Thoracic aorta (tissue), 2 donors: ENCODE results near the gene NDFIP2. TPM values are rescaled to one million over a fixed set of nuclear protein-coding genes. Genes with fewer than 3 reads are reported as not detected.

Source experiments
- ATAC-seq: fragments of 150-250 bp; one replicate; pipeline ENCODE4 v1.8.0; 2017; ENCODE audit warnings: low read depth; ENCODE audit not compliant: insufficient number of reproducible peaks, low FRiP score
- DNase-seq: peaks from one replicate; pipeline ENCODE4 v3.0.0-alpha.2; 2020; ENCODE audit warnings: low spot score
- H3K27ac ChIP-seq, 2 donors: fragments of 200-600 bp; sonication (generic); 1 replicate in 1 of 2; 2 replicates in 1 of 2; pipeline ENCODE4 v1.5.1; 2016; ENCODE audit warnings: mild to moderate bottlenecking in 2 of 2, moderate library complexity in 2 of 2
- H3K27me3 ChIP-seq: fragments of 200-600 bp; sonication (generic); replicated peaks from 2 replicates; pipeline ENCODE4 v1.6.0; 2016; ENCODE audit warnings: mild to moderate bottlenecking; ENCODE audit not compliant: insufficient read depth
- H3K36me3 ChIP-seq: fragments of 200-600 bp; sonication (generic); one replicate; pipeline ENCODE4 v1.5.1; 2016
- H3K4me1 ChIP-seq, 2 donors: fragments of 200-600 bp; sonication (generic); 1 replicate in 1 of 2; 2 replicates in 1 of 2; pipeline versions ENCODE4 v1.5.1 to v1.6.0; 2016; ENCODE audit warnings: low read depth in 2 of 2, mild to moderate bottlenecking in 1 of 2; ENCODE audit not compliant: control insufficient read depth in 1 of 2
- H3K4me3 ChIP-seq: fragments of 200-600 bp; sonication (generic); 2 replicates; pipeline ENCODE4 v1.5.1; 2016; ENCODE audit warnings: mild to moderate bottlenecking
- H3K9me3 ChIP-seq: fragments of 200-600 bp; sonication (generic); 2 replicates; pipeline ENCODE4 v1.5.1; 2016
- total RNA-seq, 2 donors: library from RNA; depleted of rRNA; stranded (reverse); fragments of >200 nt; gene quantifications; one replicate each; pipeline versions ENCODE4 v1.1.0 to v1.2.3, GENCODE V29; 2016
- TF ChIP-seq, protein P1 (sequence below): fragments of 200-600 bp; sonication (generic); IDR thresholded peaks from one replicate; pipeline ENCODE4 v1.5.1; 2019; ENCODE audit warnings: antibody characterized with exemption

Gene NDFIP2
- total RNA-seq, 2 donors from 2014 or later = 9.7 to 12.0 TPM

DNA sequence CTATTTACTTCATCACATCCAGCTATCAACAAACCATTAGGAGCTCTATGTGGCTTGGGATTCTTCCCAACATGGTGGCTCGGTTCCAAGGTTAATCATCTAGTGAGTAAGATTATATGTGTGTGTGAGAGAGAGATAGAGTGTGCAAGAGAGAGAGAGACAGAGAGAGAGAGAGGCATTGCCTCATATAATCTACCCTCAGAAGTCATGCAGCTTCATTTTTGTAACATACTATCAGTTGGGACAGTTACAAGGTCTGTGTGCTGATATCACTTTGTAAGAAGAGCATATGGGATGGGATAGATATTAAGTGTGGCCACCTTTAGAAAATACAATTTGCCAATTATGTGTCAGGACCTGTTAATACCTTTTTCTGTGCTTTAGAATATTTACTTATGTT is 104.1 kb downstream of the NDFIP2 start:
- H3K4me3 ChIP-seq = no peak overlapping the region
- DNase-seq (no peak), ATAC-seq (no peak)
- H3K36me3 ChIP-seq = no peaks in the 10 kb centered on the region
- H3K27ac ChIP-seq = no peak overlapping the region
- peaks cover 2% of the 10 kb centered on the region for H3K9me3 ChIP-seq
- H3K27me3 ChIP-seq = no peaks in the 10 kb centered on the region
- H3K4me1 ChIP-seq = no peaks in the 10 kb centered on the region
- TF ChIP-seq, protein P1, sequence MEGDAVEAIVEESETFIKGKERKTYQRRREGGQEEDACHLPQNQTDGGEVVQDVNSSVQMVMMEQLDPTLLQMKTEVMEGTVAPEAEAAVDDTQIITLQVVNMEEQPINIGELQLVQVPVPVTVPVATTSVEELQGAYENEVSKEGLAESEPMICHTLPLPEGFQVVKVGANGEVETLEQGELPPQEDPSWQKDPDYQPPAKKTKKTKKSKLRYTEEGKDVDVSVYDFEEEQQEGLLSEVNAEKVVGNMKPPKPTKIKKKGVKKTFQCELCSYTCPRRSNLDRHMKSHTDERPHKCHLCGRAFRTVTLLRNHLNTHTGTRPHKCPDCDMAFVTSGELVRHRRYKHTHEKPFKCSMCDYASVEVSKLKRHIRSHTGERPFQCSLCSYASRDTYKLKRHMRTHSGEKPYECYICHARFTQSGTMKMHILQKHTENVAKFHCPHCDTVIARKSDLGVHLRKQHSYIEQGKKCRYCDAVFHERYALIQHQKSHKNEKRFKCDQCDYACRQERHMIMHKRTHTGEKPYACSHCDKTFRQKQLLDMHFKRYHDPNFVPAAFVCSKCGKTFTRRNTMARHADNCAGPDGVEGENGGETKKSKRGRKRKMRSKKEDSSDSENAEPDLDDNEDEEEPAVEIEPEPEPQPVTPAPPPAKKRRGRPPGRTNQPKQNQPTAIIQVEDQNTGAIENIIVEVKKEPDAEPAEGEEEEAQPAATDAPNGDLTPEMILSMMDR = no peak

DNA sequence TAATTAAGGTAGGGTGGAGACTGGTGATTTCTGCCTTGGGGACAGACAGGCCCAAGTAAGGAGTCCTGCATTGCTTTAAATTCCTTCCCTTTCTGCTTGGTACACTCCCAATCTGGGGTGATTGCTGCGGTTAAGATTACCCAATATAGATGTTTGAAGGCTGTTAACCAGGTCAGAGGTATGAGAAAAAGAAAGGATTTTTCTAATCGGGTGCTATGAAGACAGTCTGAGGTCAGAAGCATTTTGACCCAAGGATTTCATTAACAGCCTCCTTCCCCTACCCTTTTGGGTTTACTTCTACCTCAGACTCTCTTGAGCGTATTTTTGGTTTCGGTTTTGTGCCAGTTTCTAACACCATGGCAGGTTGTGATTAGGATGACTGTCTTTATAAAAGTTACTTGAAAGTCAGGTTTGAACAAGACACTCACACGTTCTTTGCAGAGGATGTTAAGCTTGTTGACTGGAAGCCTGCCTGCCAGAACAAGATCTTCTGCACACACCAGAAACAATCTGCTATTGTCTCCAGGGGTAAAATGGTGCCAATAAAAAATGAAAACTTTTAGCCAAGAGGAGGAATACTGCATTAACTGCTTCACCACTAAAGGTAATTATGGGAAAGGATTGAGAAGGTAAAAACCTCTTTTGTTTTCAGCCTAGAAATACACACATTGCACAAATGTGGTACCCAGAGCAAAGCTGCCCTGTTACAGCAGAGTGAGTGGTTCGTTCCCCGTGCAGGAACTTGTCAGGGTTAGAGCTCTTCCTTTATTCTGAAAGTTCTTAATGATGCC is 108.8 kb downstream of the NDFIP2 start:
- H3K4me3 ChIP-seq = no peak overlapping the region
- no peaks in the 10 kb centered on the region for H3K4me1 ChIP-seq
- H3K9me3 ChIP-seq = no peaks in the 10 kb centered on the region
- no peak for ATAC-seq
- H3K36me3 ChIP-seq = no peaks in the 10 kb centered on the region
- TF ChIP-seq, protein P1 = no peak
- H3K27ac ChIP-seq = no peak overlapping the region
- DNase-seq = no peak
- H3K27me3 ChIP-seq = no peaks in the 10 kb centered on the region

DNA sequence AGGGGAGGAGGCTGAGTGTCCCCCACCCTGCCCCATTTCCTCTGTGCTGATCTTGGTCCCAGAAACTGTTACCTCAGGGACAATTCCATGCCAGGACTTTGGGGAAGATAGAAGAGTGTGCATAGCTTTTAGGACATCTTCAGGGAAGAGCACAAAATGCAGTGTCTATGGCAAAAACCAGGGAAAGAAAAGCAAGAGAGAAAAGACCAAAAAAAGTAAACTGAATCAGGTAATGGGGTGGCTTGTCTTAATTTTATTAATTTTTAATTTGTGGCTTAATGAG is 109.4 kb downstream of the NDFIP2 start:
- no peaks in the 10 kb centered on the region for H3K36me3 ChIP-seq
- H3K9me3 ChIP-seq = no peaks in the 10 kb centered on the region
- H3K4me3 ChIP-seq = no peak overlapping the region
- ATAC-seq = no peak
- no peaks in the 10 kb centered on the region for H3K4me1 ChIP-seq
- DNase-seq = no peak
- no peaks in the 10 kb centered on the region for H3K27me3 ChIP-seq
- no peak overlapping the region for H3K27ac ChIP-seq
- TF ChIP-seq, protein P1 = no peak

DNA sequence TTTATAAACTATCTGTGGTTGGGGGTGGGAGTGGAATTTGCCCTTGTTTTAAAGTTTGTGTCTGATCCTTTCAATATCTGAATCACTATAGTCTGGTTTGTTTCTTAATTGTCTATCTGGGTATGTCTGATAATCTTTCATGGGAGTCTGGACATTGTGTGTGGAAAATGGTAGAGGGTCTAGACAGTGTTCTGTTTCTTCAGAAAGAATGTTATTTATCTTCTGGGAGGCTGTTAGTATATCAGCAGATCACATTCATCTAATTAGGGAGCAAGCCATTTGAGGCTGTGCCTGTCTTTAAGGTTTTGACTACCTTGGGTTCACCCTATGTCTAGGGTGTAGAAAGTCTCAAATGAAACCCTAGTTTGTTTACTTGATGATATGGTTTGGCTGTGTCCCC is 110.5 kb downstream of the NDFIP2 start:
- no peak for ATAC-seq
- no peaks in the 10 kb centered on the region for H3K27me3 ChIP-seq
- DNase-seq = no peak
- no peaks in the 10 kb centered on the region for H3K9me3 ChIP-seq
- H3K4me3 ChIP-seq = no peak overlapping the region
- H3K27ac ChIP-seq = no peak overlapping the region
- TF ChIP-seq, protein P1 = no peak
- H3K36me3 ChIP-seq = no peaks in the 10 kb centered on the region
- no peaks in the 10 kb centered on the region for H3K4me1 ChIP-seq

DNA sequence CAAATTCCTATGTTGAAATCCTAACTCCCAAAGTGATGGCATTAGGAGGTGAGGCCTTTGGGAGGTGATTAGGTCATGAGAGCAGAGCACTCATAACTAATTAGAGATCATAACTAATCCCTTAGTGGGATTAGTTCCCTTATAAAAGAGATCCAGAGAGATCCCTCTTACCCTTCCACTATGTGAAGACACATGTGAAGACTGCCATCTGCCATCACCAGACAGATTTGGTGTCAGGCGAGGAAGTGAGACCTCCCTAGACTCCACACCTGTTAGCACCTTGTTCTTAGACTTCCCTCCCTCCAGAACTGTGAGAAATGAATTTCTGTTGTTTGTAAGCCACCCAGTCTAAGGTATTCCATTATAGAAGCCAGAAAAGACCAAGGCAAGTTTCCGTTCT is 112.2 kb downstream of the NDFIP2 start:
- no peak overlapping the region for H3K4me3 ChIP-seq
- ATAC-seq (no peak), DNase-seq (no peak)
- H3K27ac ChIP-seq = no peak overlapping the region
- H3K27me3 ChIP-seq = no peaks in the 10 kb centered on the region
- H3K9me3 ChIP-seq = no peaks in the 10 kb centered on the region
- TF ChIP-seq, protein P1 = no peak
- H3K4me1 ChIP-seq = no peaks in the 10 kb centered on the region
- H3K36me3 ChIP-seq = no peaks in the 10 kb centered on the region
